Keratinocyte (primary cell): ENCODE results near the gene CREB5. TPM values are rescaled to one million over a fixed set of nuclear protein-coding genes. Genes with fewer than 3 reads are reported as not detected.

Experiments used
- DNase-seq: peaks from one replicate; pipeline ENCODE4 v3.0.0-alpha.2; 2011; ENCODE audit warnings: low read depth, missing footprints, low spot score
- FAIRE-seq: peaks from 2 replicates; lab custom pipeline; 2011; peaks lifted over from hg19 to GRCh38; lab: Jason Lieb, UNC
- H2AFZ ChIP-seq: 2 replicates; pipeline ENCODE4 v1.6.0; 2012; ENCODE audit warnings: low read length, control low read depth, inconsistent platforms; ENCODE audit not compliant: control insufficient read depth
- H3K27ac ChIP-seq: 2 replicates; pipeline ENCODE4 v1.5.1; 2011; ENCODE audit warnings: low read length; ENCODE audit not compliant: control insufficient read depth, insufficient read depth
- H3K27me3 ChIP-seq: 3 replicates; pipeline ENCODE4 v1.6.0; 2011; ENCODE audit warnings: low read length; ENCODE audit not compliant: control insufficient read depth, insufficient read depth; ENCODE audit errors: extremely low read depth
- H3K36me3 ChIP-seq, 2 experiments: 2 replicates in 1 of 2; 3 replicates in 1 of 2; pipeline ENCODE4 v1.5.1; 2011; ENCODE audit warnings: low read length in 2 of 2, mild to moderate bottlenecking in 1 of 2; ENCODE audit not compliant: control insufficient read depth in 2 of 2, insufficient read depth in 2 of 2; ENCODE audit errors: extremely low read depth in 1 of 2
- H3K4me1 ChIP-seq: 3 replicates; pipeline ENCODE4 v1.5.1; 2011; ENCODE audit warnings: low read length; ENCODE audit not compliant: control insufficient read depth, insufficient read depth; ENCODE audit errors: extremely low read depth
- H3K4me2 ChIP-seq: 3 replicates; pipeline ENCODE4 v1.6.0; 2011; ENCODE audit warnings: low read depth, low read length; ENCODE audit not compliant: control insufficient read depth, insufficient read depth; ENCODE audit errors: extremely low read depth
- H3K4me3 ChIP-seq, 3 experiments: fragments of 200-600 bp in 1 of 3; sonication (generic) in 1 of 3; 2 replicates in 2 of 3; 3 replicates in 1 of 3; pipeline ENCODE4 v1.5.1; 2011 to 2016; ENCODE audit warnings: low read length in 3 of 3, mild to moderate bottlenecking in 3 of 3, control low read depth in 2 of 3, inconsistent platforms in 1 of 3, low read depth in 1 of 3, mixed read lengths in 1 of 3, mixed run types in 1 of 3, moderate library complexity in 1 of 3; ENCODE audit not compliant: control insufficient read depth in 2 of 3, insufficient read depth in 2 of 3; ENCODE audit errors: extremely low read depth in 1 of 3
- H3K79me2 ChIP-seq: 2 replicates; pipeline ENCODE4 v1.6.0; 2012; ENCODE audit warnings: low read length; ENCODE audit not compliant: control insufficient read depth, insufficient read depth
- H3K9ac ChIP-seq: 3 replicates; pipeline ENCODE4 v1.6.0; 2011; ENCODE audit warnings: low read length; ENCODE audit not compliant: control insufficient read depth, insufficient read depth; ENCODE audit errors: extremely low read depth
- H3K9me1 ChIP-seq: 3 replicates; pipeline ENCODE4 v1.6.0; 2011; ENCODE audit warnings: low read length; ENCODE audit not compliant: control insufficient read depth, insufficient read depth; ENCODE audit errors: extremely low read depth
- H3K9me3 ChIP-seq: 2 replicates; pipeline ENCODE4 v1.5.1; 2012; ENCODE audit warnings: low read depth, low read length; ENCODE audit not compliant: control insufficient read depth
- H4K20me1 ChIP-seq: 3 replicates; pipeline ENCODE4 v1.6.0; 2011; ENCODE audit warnings: low read length; ENCODE audit not compliant: control insufficient read depth, insufficient read depth; ENCODE audit errors: extremely low read depth
- EZH2 ChIP-seq: IDR thresholded peaks from one replicate; pipeline ENCODE4 v1.6.1; 2012; ENCODE audit warnings: inconsistent platforms, mild to moderate bottlenecking, low read length, moderate library complexity
- dilution Hi-C: fragments of 300-500 bp; cut with MboI; formaldehyde crosslinking; loops from one replicate; pipeline ENCODE4 v1.7.0; 2020; ENCODE audit warnings: low sequenced_read_pairs; ENCODE audit not compliant: extremely low pct_ligation_motif_present
- polyA plus RNA-seq, 5 experiments: library from polyadenylated mRNA; depleted of rRNA in 3 of 5; stranded (reverse) in 3 of 5; stranded (forward) in 1 of 5; unstranded in 1 of 5; fragments of >200 nt; gene quantifications; 1 replicate in 1 of 5; 2 replicates in 3 of 5; 3 replicates in 1 of 5; pipeline versions ENCODE4 v1.2.1 to v1.2.3, GENCODE V29; 2011 to 2012; ENCODE audit warnings: missing spikeins in 2 of 5, low read depth in 1 of 5, low replicate concordance in 1 of 5
- TF ChIP-seq, protein P1 (sequence below), 3 experiments: IDR thresholded peaks in 1 of 3; conservative IDR thresholded peaks in 1 of 3; optimal IDR thresholded peaks in 1 of 3; 2 replicates in 2 of 3; 3 replicates in 1 of 3; pipeline versions ENCODE3 to v1.5.1; 2011; ENCODE audit warnings: low read length in 3 of 3, mild to moderate bottlenecking in 3 of 3, moderate library complexity in 2 of 3, control low read depth in 1 of 3, inconsistent platforms in 1 of 3; ENCODE audit not compliant: insufficient read depth in 2 of 3; ENCODE audit errors: extremely low read depth in 1 of 3

CREB5 gene
- polyA plus RNA-seq, 1 donor (not counting 4 experiments of a cell fraction or from before 2014, with no cell fraction given): 7.9 TPM

DNA sequence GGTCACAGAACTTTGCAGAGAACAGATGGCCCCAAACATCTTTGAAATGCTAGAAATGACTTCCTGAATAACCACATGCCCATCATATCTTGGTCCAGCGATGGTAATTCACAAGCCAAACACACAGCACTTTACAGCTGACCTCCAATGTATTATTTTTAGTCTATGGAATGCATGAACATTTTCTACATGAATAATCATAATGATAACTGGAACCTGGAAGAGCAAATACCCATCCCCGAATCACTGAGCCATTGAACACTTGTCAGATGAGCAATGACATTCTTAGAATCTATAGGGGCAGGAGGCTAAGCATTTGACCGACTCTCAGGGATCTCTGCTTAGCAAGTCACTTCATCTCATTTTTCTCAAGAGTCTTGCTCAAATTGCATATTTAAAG is 167.3 kb downstream of the CREB5 start:
- H2AFZ ChIP-seq: no peak overlapping the region
- no peaks in the 10 kb centered on the region for H3K9me3 ChIP-seq
- H3K9ac ChIP-seq: no peak overlapping the region
- peaks cover 7% of the 10 kb centered on the region for H3K27me3 ChIP-seq
- no peak overlapping the region for H3K4me2 ChIP-seq
- no peaks in the 10 kb centered on the region for H4K20me1 ChIP-seq
- no peaks in the 10 kb centered on the region for H3K36me3 ChIP-seq
- H3K4me3 ChIP-seq: no peak overlapping the region
- peaks cover 7% of the 10 kb centered on the region for H3K4me1 ChIP-seq
- H3K27ac ChIP-seq: no peak overlapping the region
- H3K79me2 ChIP-seq: no peaks in the 10 kb centered on the region
- no peak for DNase-seq
- dilution Hi-C loops: no loop called here
- TF ChIP-seq, protein P1, sequence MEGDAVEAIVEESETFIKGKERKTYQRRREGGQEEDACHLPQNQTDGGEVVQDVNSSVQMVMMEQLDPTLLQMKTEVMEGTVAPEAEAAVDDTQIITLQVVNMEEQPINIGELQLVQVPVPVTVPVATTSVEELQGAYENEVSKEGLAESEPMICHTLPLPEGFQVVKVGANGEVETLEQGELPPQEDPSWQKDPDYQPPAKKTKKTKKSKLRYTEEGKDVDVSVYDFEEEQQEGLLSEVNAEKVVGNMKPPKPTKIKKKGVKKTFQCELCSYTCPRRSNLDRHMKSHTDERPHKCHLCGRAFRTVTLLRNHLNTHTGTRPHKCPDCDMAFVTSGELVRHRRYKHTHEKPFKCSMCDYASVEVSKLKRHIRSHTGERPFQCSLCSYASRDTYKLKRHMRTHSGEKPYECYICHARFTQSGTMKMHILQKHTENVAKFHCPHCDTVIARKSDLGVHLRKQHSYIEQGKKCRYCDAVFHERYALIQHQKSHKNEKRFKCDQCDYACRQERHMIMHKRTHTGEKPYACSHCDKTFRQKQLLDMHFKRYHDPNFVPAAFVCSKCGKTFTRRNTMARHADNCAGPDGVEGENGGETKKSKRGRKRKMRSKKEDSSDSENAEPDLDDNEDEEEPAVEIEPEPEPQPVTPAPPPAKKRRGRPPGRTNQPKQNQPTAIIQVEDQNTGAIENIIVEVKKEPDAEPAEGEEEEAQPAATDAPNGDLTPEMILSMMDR (optimal IDR thresholded peaks at IDR 0.05 in 1 of 3, IDR thresholded peaks at IDR 0.05 in 1 of 3, conservative IDR thresholded peaks at IDR 0.05 in 1 of 3; ENCODE audit: extremely low read depth in 1 of 3, insufficient read depth in 2 of 3, low read length in 3 of 3): no peak
- no peak for TF ChIP-seq EZH2
- FAIRE-seq: no peak
- no peaks in the 10 kb centered on the region for H3K9me1 ChIP-seq

DNA sequence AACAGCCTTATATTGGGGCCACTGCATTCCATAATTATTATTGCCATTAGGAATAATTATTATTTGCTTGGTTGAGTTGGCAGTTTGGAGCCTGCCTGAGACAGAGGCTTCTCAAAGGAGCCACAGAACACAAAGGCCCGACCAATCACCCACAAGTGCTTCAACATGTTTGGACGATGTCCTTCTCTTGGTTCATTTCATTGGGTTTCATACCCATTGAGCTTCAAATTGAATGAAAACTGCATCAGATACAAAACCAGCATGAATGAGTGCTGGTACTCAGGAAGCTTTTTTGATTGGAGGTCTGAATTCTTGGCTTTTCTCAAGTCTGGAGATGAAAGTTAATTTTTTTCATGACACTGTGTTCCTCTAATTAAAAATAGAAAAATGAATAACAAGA is 168.3 kb downstream of the CREB5 start:
- H3K36me3 ChIP-seq: no peaks in the 10 kb centered on the region
- no peaks in the 10 kb centered on the region for H3K9me3 ChIP-seq
- no peaks in the 10 kb centered on the region for H3K9me1 ChIP-seq
- no peak overlapping the region for H3K4me3 ChIP-seq
- H3K4me2 ChIP-seq: no peak overlapping the region
- no peak overlapping the region for H3K27ac ChIP-seq
- no peak overlapping the region for H3K9ac ChIP-seq
- H3K4me1 ChIP-seq: peaks cover 7% of the 10 kb centered on the region
- H3K79me2 ChIP-seq: no peaks in the 10 kb centered on the region
- no peak overlapping the region for H2AFZ ChIP-seq
- dilution Hi-C loops: no loop called here
- TF ChIP-seq, protein P1 (optimal IDR thresholded peaks at IDR 0.05 in 1 of 3, IDR thresholded peaks at IDR 0.05 in 1 of 3, conservative IDR thresholded peaks at IDR 0.05 in 1 of 3; ENCODE audit: extremely low read depth in 1 of 3, insufficient read depth in 2 of 3, low read length in 3 of 3): no peak
- no peak for TF ChIP-seq EZH2
- FAIRE-seq: no peak
- peaks cover 6% of the 10 kb centered on the region for H3K27me3 ChIP-seq
- no peak for DNase-seq
- H4K20me1 ChIP-seq: no peaks in the 10 kb centered on the region
